H1 (cell line): Measurements from ENCODE around the gene BOLL.

ENCODE experiments used
- FOSL1 ChIP-seq: IDR thresholded peaks from 2 replicates; pipeline ENCODE4 v1.6.1; 2011; ENCODE audit warnings: mild to moderate bottlenecking, low read depth, low read length, moderate library complexity; ENCODE audit not compliant: insufficient read depth
- GTF2F1 ChIP-seq: IDR thresholded peaks from 2 replicates; pipeline ENCODE4 v1.6.1; 2012; ENCODE audit warnings: low read depth, low read length, improper control_type of control experiment, borderline replicate concordance
- JUN ChIP-seq: IDR thresholded peaks from 2 replicates; pipeline ENCODE4 v1.6.1; 2011; ENCODE audit warnings: low read depth, mild to moderate bottlenecking, improper control_type of control experiment, low read length
- JUND ChIP-seq: IDR thresholded peaks from 2 replicates; pipeline ENCODE4 v1.6.1; 2011; ENCODE audit warnings: mild to moderate bottlenecking, improper control_type of control experiment, low read length
- MAFK ChIP-seq: IDR thresholded peaks from 2 replicates; pipeline ENCODE4 v1.6.1; 2012; ENCODE audit warnings: low read depth, mild to moderate bottlenecking, improper control_type of control experiment, low read length
- NRF1 ChIP-seq: IDR thresholded peaks from 2 replicates; pipeline ENCODE4 v1.6.1; 2011; ENCODE audit warnings: mild to moderate bottlenecking, low read depth, low read length, improper control_type of control experiment
- POLR2A ChIP-seq, 2 experiments: IDR thresholded peaks; 1 replicate in 1 of 2; 2 replicates in 1 of 2; pipeline ENCODE4 v1.6.1; 2011; ENCODE audit warnings: low read depth in 2 of 2, low read length in 2 of 2, mild to moderate bottlenecking in 2 of 2; ENCODE audit errors: control extremely low read depth in 1 of 2
- POLR2AphosphoS5 ChIP-seq: IDR thresholded peaks from 2 replicates; pipeline ENCODE4 v1.6.1; 2011; ENCODE audit warnings: low read depth, low read length
- RBBP5 ChIP-seq: IDR thresholded peaks from 2 replicates; pipeline ENCODE4 v1.7.1; 2012; ENCODE audit warnings: low read depth, mild to moderate bottlenecking, inconsistent platforms, low read length, moderate library complexity, borderline replicate concordance
- YY1 ChIP-seq: IDR thresholded peaks from 2 replicates; pipeline ENCODE4 v1.6.1; 2011; ENCODE audit warnings: low read depth, mild to moderate bottlenecking, low read length
- TF ChIP-seq, protein P1 (sequence below), 3 experiments: IDR thresholded peaks; 1 replicate in 2 of 3; 2 replicates in 1 of 3; pipeline versions ENCODE4 v1.5.1 to v1.6.1; 2011; ENCODE audit warnings: low read length in 3 of 3, mild to moderate bottlenecking in 3 of 3, inconsistent platforms in 2 of 3, low read depth in 1 of 3, moderate library complexity in 1 of 3; ENCODE audit not compliant: insufficient read depth in 1 of 3; ENCODE audit errors: control extremely low read depth in 1 of 3
- TF ChIP-seq, protein P2 (sequence below): IDR thresholded peaks from 2 replicates; pipeline ENCODE4 v1.6.1; 2011; ENCODE audit warnings: low read depth, mild to moderate bottlenecking, low read length; ENCODE audit not compliant: insufficient read depth
- TF ChIP-seq, protein P3 (sequence below): IDR thresholded peaks from 2 replicates; pipeline ENCODE4 v1.6.1; 2011; ENCODE audit warnings: low read length, improper control_type of control experiment

DNA sequence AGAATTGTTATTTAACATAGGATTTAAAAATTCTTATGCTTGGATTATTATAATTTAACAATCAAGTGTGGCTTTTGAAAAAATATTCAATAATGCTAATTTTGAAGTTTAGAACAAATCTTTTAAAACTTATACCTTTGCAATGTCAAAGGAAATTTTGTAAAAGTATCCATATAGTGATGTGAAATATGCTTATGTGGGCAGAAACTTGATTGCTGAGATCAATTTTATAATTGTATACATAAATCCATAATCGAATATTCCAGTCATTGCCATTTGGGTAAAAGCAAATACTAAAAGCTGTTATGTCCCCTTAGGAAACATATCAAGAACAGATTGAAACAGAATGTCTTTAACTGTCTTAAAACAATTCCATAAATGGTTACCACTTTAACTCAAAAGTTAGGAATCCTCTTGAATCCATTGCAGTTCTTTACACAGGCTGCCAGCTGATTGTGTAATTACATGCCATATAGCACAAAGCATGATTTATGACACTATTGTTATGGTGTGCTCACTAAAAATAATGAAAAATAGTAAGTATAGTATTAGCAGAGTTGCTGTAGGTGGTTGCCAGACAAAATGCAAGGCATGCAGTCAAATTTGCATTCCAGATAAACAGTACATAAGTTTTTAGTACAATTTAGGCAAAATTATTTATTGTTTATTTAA, 43.5 kb upstream of the BOLL start:
- TF ChIP-seq, protein P1, sequence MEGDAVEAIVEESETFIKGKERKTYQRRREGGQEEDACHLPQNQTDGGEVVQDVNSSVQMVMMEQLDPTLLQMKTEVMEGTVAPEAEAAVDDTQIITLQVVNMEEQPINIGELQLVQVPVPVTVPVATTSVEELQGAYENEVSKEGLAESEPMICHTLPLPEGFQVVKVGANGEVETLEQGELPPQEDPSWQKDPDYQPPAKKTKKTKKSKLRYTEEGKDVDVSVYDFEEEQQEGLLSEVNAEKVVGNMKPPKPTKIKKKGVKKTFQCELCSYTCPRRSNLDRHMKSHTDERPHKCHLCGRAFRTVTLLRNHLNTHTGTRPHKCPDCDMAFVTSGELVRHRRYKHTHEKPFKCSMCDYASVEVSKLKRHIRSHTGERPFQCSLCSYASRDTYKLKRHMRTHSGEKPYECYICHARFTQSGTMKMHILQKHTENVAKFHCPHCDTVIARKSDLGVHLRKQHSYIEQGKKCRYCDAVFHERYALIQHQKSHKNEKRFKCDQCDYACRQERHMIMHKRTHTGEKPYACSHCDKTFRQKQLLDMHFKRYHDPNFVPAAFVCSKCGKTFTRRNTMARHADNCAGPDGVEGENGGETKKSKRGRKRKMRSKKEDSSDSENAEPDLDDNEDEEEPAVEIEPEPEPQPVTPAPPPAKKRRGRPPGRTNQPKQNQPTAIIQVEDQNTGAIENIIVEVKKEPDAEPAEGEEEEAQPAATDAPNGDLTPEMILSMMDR (IDR thresholded peaks at IDR 0.05; ENCODE audit: control extremely low read depth in 1 of 3, insufficient read depth in 1 of 3, low read depth in 1 of 3, low read length in 3 of 3), result no peak
- TF ChIP-seq RBBP5 (no peak), POLR2A (IDR thresholded peaks at IDR 0.05; ENCODE audit: control extremely low read depth in 1 of 2, low read depth in 2 of 2, low read length in 2 of 2) (no peak), NRF1 (no peak), JUND (no peak), MAFK (no peak), FOSL1 (no peak), GTF2F1 (no peak), JUN (no peak), YY1 (no peak), POLR2AphosphoS5 (no peak)
- TF ChIP-seq, protein P2, sequence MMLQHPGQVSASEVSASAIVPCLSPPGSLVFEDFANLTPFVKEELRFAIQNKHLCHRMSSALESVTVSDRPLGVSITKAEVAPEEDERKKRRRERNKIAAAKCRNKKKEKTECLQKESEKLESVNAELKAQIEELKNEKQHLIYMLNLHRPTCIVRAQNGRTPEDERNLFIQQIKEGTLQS, result no peak
- TF ChIP-seq, protein P3, sequence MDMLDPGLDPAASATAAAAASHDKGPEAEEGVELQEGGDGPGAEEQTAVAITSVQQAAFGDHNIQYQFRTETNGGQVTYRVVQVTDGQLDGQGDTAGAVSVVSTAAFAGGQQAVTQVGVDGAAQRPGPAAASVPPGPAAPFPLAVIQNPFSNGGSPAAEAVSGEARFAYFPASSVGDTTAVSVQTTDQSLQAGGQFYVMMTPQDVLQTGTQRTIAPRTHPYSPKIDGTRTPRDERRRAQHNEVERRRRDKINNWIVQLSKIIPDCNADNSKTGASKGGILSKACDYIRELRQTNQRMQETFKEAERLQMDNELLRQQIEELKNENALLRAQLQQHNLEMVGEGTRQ, result no peak
